Ishikawa (cell line): ENCODE data around the gene PABPN1L.

ENCODE experiments used
- CREB1 ChIP-seq: IDR thresholded peaks from 2 replicates; pipeline ENCODE4 v1.6.1; 2012; ENCODE audit warnings: low read depth
- EGR1 ChIP-seq: IDR thresholded peaks from 2 replicates; pipeline ENCODE4 v1.6.1; 2012
- FOXM1 ChIP-seq: IDR thresholded peaks from 2 replicates; pipeline ENCODE4 v1.6.1; 2012; ENCODE audit warnings: low read depth, borderline replicate concordance
- RAD21 ChIP-seq: IDR thresholded peaks from 2 replicates; pipeline ENCODE4 v1.6.1; 2012; ENCODE audit warnings: low read depth
- TAF1 ChIP-seq: IDR thresholded peaks from 2 replicates; pipeline ENCODE4 v1.6.1; 2012; ENCODE audit warnings: low read depth, mild to moderate bottlenecking
- YY1 ChIP-seq: IDR thresholded peaks from 2 replicates; pipeline ENCODE4 v1.6.1; 2012; ENCODE audit warnings: low read depth
- TF ChIP-seq, protein P1 (sequence below): IDR thresholded peaks from 2 replicates; pipeline ENCODE4 v1.6.1; 2012; ENCODE audit warnings: low read depth, mild to moderate bottlenecking

GRCh38 chr16:88874938-88875599 lies 8.6 kb upstream of the PABPN1L start:
- no peak for TF ChIP-seq RAD21
- TF ChIP-seq FOXM1: no peak
- TF ChIP-seq TAF1: no peak
- TF ChIP-seq, protein P1, sequence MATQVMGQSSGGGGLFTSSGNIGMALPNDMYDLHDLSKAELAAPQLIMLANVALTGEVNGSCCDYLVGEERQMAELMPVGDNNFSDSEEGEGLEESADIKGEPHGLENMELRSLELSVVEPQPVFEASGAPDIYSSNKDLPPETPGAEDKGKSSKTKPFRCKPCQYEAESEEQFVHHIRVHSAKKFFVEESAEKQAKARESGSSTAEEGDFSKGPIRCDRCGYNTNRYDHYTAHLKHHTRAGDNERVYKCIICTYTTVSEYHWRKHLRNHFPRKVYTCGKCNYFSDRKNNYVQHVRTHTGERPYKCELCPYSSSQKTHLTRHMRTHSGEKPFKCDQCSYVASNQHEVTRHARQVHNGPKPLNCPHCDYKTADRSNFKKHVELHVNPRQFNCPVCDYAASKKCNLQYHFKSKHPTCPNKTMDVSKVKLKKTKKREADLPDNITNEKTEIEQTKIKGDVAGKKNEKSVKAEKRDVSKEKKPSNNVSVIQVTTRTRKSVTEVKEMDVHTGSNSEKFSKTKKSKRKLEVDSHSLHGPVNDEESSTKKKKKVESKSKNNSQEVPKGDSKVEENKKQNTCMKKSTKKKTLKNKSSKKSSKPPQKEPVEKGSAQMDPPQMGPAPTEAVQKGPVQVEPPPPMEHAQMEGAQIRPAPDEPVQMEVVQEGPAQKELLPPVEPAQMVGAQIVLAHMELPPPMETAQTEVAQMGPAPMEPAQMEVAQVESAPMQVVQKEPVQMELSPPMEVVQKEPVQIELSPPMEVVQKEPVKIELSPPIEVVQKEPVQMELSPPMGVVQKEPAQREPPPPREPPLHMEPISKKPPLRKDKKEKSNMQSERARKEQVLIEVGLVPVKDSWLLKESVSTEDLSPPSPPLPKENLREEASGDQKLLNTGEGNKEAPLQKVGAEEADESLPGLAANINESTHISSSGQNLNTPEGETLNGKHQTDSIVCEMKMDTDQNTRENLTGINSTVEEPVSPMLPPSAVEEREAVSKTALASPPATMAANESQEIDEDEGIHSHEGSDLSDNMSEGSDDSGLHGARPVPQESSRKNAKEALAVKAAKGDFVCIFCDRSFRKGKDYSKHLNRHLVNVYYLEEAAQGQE: no peak
- no peak for TF ChIP-seq YY1
- no peak for TF ChIP-seq EGR1
- TF ChIP-seq CREB1: no peak
